Umbilical cord (tissue), 2 donors: Measurements from ENCODE around the gene SNX27. TPM values are rescaled to one million over a fixed set of nuclear protein-coding genes. Genes with fewer than 3 reads are reported as not detected.
"Not testable (repeated sequence)": the region's sequence is repeated elsewhere in the genome, so short reads cannot be mapped to it uniquely, and the experiment has no call there.

ENCODE experiments used
- DNase-seq: peaks from one replicate; pipeline ENCODE4 v3.0.0-alpha.2; 2015; ENCODE audit warnings: low spot score
- total RNA-seq: library from RNA; depleted of rRNA; stranded (reverse); fragments of >200 nt; gene quantifications from one replicate; pipeline ENCODE4 v1.2.3, GENCODE V29; 2014; ENCODE audit warnings: low replicate concordance; ENCODE audit not compliant: insufficient read depth

SNX27 gene
- total RNA-seq, 1 donor from 2014 or later = 47.4 TPM

GRCh38 chr1:151602550-151602949, 9.3 kb upstream of the SNX27 start:
- DNase-seq = not testable (repeated sequence)

DNA sequence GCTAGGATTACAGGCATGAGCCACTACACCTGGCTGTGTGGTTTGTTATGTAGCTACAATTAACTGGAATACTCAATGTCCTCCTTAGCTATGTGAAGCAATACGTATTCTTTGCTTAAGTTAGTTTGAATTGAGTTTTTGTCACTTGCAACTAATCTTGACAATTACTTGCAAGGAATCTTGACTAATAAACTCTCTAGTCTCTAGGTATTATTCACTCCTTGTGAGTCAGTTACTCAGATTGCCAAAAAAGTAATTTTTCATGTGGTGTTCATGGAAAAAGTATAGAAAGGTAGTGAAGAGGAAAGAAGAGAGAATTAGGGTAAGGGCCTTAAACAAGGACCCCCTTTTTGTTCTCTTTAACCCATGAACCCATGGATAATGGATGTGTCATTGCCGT, 7.6 kb upstream of the SNX27 start:
- no peak for DNase-seq

- DNase-seq = no peak
Measured at GRCh38 chr1:151606384-151606783, 5.5 kb upstream of the SNX27 start.

GRCh38 chr1:151606857-151607256, 5.0 kb upstream of the SNX27 start:
- no peak for DNase-seq

GRCh38 chr1:151610142-151610541, 1.7 kb upstream of the SNX27 start:
- no peak for DNase-seq

GRCh38 chr1:151611288-151611790, 511 bp upstream of the SNX27 start:
- DNase-seq = peak; percentile 66

DNA sequence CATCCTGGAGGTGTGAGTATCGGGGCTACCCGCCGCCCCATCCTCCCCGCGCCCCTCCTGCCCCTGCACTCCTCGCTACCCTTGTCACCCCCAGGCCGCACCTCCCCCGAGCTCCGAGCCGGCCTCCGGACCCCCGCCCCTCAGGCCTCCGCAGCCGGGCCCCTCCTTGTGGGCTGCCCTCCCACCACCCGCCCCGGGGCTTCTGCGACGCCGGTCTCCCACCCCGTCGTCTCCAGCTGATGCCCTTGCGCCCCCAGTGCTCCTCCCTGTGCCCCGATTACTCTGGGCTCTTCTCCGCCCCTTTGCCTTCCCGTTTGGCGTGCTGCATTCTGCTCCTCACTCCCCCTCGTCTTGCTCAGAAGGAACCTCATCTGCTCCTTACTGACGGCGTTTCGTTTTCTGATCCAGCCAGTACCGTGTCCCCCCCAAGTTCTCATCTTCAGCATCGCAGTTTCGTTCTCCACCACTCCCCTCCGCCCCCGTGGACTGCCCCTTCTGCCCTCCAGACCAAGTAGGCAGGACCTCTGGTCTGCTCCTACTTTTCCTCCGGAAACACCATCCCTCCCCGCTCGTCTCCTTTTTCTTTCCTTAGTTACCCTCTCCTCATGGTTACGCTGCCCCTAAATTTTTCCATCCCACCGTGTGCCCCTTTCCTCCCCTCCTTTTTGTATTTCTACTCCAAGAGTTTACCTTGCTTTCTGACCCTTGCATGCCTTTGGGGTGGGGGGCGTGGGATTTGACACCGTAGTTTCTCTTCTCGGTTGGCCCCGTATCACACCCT, 841 bp downstream of the SNX27 start:
- peak; percentile 64 for DNase-seq

GRCh38 chr1:151613282-151613780, 1.5 kb downstream of the SNX27 start:
- DNase-seq = peak; percentile 19

DNA sequence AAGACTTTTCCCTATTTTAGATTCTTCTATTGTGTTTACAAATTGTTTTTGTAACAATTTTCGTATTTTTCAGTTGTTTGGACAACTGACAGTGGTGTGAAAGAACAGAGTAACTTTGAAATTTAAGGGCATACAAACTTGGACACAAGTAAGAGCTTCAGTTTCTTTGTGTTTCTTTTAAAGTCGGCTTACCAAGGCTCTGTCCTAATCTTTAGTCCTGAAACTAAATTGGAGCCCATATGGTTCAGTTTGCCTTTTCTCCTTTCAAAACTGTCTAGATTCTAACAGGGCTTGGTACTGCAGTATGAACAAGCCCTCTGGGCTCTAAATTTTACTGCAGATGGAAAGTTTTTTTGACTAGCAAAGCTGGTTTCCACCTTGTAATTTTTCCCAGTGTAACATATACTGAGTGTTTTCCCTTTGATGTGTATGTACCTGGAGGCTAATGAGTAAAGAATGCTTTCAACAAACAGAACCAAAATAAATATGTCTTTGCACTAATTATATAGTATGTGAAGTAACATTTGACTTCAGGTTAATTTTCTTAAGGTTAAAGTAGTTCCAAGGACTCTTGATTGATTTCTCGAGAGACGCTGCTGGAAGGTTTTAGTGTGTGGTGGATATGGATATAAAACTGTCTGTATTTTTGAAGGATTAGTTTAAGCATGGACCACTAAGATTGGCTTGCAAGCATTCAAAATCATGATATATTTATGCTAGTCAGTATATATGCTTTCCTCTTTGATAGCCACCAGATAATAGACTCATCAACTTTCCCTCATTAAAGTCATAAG, 4.1 kb downstream of the SNX27 start:
- no peak for DNase-seq

DNA sequence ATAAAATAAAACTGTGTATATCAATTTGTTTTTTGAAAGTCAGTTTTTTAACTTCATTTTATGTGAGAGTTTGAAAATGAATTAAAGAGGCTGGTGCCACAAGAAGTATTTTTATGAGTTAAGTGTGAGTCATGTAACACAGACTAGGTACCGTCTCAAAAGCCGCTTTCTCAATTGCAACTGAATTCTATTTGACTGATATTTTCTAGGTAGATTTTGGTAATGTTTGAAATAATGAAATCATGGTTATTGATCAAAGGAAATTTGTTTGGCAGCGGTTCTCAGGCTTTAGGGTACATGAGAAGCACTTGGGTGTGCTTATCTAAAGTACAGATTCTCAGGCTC, 4.6 kb downstream of the SNX27 start:
- DNase-seq = no peak

GRCh38 chr1:151618003-151618402, 6.2 kb downstream of the SNX27 start:
- no peak for DNase-seq

GRCh38 chr1:151618470-151618869, 6.6 kb downstream of the SNX27 start:
- no peak for DNase-seq

- not testable (repeated sequence) for DNase-seq
Measured at GRCh38 chr1:151618996-151619395, 7.1 kb downstream of the SNX27 start.

DNA sequence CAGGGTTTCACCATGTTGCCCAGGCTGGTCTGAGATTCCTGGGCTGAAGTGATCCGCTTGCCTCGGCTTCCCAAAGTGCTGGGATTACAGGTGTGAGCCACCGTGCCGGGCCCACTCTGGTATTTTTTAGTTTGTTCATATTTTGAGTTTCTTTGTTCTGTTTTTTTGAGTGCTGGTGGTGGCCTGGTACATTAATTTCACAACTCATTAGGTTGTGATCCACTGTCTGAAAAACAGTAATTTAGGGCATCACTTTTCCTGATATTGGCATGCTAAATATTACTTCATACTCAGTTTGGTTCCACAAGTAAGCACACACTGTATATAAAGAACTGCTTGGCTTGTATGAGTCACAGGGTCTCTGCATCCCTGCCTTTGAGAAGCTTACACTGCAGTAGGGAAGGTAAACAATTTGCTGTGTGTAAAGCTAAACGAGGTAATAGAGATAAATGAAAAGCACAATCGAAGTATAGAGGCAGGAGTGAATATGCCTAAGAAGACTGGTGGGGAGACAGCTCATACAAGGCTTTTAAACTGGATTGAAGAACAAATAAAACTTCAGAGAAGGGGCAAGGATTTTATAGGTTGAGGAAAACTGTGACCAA, 7.7 kb downstream of the SNX27 start:
- DNase-seq = peak; percentile 50

DNA sequence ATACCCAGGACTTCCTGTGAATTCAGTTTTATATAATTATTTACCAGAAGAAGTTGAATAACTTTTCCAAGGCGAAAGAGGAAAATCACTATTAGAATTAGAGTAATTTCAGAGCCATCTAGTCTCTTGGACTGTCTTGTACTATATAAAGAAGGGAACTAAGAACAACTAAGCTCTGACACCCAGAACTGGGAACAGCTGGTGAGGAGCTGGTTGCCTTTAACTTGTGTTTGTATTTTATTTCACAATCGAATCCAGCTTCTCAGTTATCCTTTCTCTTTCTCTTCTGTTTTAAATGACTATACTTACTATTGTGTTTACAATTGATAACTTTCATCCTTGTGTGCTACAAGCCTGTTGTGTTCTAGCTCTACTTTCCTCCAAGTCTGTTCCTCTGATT, 8.4 kb downstream of the SNX27 start:
- peak; percentile 52 for DNase-seq

- peak; percentile 92 for DNase-seq
Measured at GRCh38 chr1:151621351-151621750, 9.5 kb downstream of the SNX27 start.

GRCh38 chr1:151624783-151625182, 12.9 kb downstream of the SNX27 start:
- DNase-seq = no peak

GRCh38 chr1:151626740-151627334, 15.0 kb downstream of the SNX27 start:
- DNase-seq = no peak

DNA sequence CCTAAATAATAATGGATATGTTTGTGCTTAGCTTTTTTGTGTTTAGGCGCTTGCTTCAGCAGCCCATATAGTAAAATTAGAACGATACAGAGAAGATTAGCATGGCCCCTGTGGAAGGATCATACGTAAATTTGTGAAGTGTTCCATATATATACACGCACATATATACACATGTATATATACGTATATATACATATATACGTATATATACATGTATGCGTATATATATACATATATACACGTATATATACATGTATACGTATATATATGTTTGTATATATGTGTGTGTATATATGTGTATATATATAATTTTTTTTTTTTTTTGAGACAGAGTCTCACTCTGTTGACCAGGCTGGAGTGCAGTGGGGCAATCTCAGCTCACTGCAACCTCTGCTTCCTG, 17.4 kb downstream of the SNX27 start:
- DNase-seq = no peak

DNA sequence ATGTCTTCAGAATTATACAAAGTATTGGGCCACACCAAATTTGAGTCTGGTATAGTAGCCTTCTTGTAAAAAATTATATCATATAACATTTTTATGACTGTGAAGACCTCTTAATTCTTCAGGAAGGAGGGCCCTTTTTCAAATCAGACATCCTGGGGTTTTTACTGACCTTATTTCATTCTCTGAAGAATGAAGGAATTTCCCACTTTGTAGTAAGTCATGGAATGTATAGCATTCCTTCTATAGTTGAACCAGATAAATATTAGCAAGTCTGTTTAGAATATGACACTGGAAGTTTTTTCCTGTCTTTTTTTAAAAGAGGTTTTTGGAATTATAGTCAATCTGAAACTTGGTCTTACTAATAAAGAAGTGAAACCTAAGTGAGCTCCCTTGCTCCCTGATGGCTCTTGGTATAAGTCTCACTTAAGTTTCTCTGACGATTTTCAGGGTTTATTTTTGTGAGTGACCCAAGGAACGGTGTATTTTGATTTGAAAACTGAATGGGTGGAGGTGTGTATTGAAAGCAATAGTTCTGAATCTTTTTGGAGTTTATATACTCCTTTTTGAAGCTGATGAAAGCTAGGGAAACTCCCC, 23.7 kb downstream of the SNX27 start:
- peak; percentile 3 for DNase-seq

- no peak for DNase-seq
Measured at GRCh38 chr1:151638074-151638775, 26.4 kb downstream of the SNX27 start.
